GM12878 (cell line): ENCODE data around the gene DUSP22. TPM values are rescaled to one million over a fixed set of nuclear protein-coding genes. Genes with fewer than 3 reads are reported as not detected.
A peak's percentile ranks its signal among the peaks of the same experiment; 100 is the strongest.

Experiments
- ATF7 ChIP-seq: fragments of 450-650 bp; IDR thresholded peaks from 2 replicates; pipeline ENCODE4 v1.6.1; 2016; ENCODE audit warnings: low read depth, mild to moderate bottlenecking
- IKZF1 ChIP-seq: fragments of 450-650 bp; conservative IDR thresholded peaks from 2 replicates; pipeline ENCODE4 v1.6.1; 2017; ENCODE audit warnings: antibody characterized with exemption, mild to moderate bottlenecking
- KDM1A ChIP-seq: fragments of 200-600 bp; sonication (generic); IDR thresholded peaks from 2 replicates; pipeline ENCODE4 v1.6.1; 2016; ENCODE audit warnings: borderline replicate concordance
- MAX ChIP-seq: IDR thresholded peaks from 2 replicates; pipeline ENCODE4 v1.6.1; 2012; ENCODE audit warnings: low read depth, low read length, improper control_type of control experiment
- MEF2B ChIP-seq: fragments of 450-650 bp; IDR thresholded peaks from 2 replicates; pipeline ENCODE4 v1.6.1; 2018; ENCODE audit warnings: mild to moderate bottlenecking, moderate library complexity; ENCODE audit not compliant: partially characterized antibody, poor library complexity, severe bottlenecking
- MLLT1 ChIP-seq: fragments of 450-650 bp; IDR thresholded peaks from 2 replicates; pipeline ENCODE4 v1.6.1; 2016; ENCODE audit warnings: mild to moderate bottlenecking
- MYB ChIP-seq: fragments of 150-350 bp; IDR thresholded peaks from 2 replicates; pipeline ENCODE4 v1.6.1; 2014; ENCODE audit warnings: mild to moderate bottlenecking, low read depth, low read length, borderline replicate concordance
- NR2C2 ChIP-seq: IDR thresholded peaks from 2 replicates; pipeline ENCODE4 v1.6.1; 2011; ENCODE audit warnings: borderline replicate concordance, low read depth; ENCODE audit not compliant: control insufficient read depth, insufficient read length
- POLR2A ChIP-seq: IDR thresholded peaks from 2 replicates; pipeline ENCODE4 v1.6.1; 2011; ENCODE audit warnings: low read depth, mild to moderate bottlenecking, low read length
- POU2F2 ChIP-seq: IDR thresholded peaks from 3 replicates; pipeline ENCODE4 v1.6.1; 2011; ENCODE audit warnings: low read depth, mild to moderate bottlenecking, low read length, borderline replicate concordance
- SIN3A ChIP-seq: IDR thresholded peaks from 2 replicates; pipeline ENCODE4 v1.6.1; 2012; ENCODE audit warnings: low read depth, low read length, improper control_type of control experiment
- SMAD1 ChIP-seq: fragments of 450-650 bp; IDR thresholded peaks from 2 replicates; pipeline ENCODE4 v1.6.1; 2018; ENCODE audit warnings: mild to moderate bottlenecking, low read depth; ENCODE audit not compliant: partially characterized antibody
- ZNF207 ChIP-seq: fragments of 450-650 bp; IDR thresholded peaks from 2 replicates; pipeline ENCODE4 v1.6.1; 2014; ENCODE audit warnings: antibody characterized with exemption, mild to moderate bottlenecking, borderline replicate concordance
- polyA plus RNA-seq, 11 experiments: library from polyadenylated mRNA; depleted of rRNA in 4 of 11; unstranded in 6 of 11; stranded (reverse) in 5 of 11; fragments of >200 nt; fragmentation: Nextera tagmentation in 4 of 11; fragmentation: Illumina TruSeq in 1 of 11; extraction: Ambion mirVana in 4 of 11; extraction: Trizol in 1 of 11; gene quantifications; 1 replicate in 1 of 11; 2 replicates in 10 of 11; pipeline versions ENCODE4 v1.2.1 to v1.2.3, GENCODE V29; 2011 to 2016; ENCODE audit warnings: inconsistent platforms in 2 of 11, missing spikeins in 2 of 11, low read depth in 1 of 11
- total RNA-seq, 4 experiments: library from RNA; depleted of rRNA in 3 of 4; stranded (reverse); fragments of >200 nt in 3 of 4; fragmentation: Illumina TruSeq in 1 of 4; extraction: Trizol in 1 of 4; gene quantifications; 2 replicates each; pipeline versions ENCODE4 v1.2.1 to v1.2.3, GENCODE V29; 2013 to 2021

DUSP22 gene
- total and polyA plus RNA-seq, 10 of the 15 experiments (the other 5 are each of a cell fraction or from before 2014, with no cell fraction given) = 78.9 to 156 (median 107) TPM

- TF ChIP-seq MEF2B (no peak), ZNF207 (no peak), SIN3A (no peak), MAX (no peak), IKZF1 (0 out of 2 replicates have a peak, but pooled peaks have one; percentile 19), SMAD1 (no peak), MYB (no peak), MLLT1 (peak; percentile 28; the same call in 1 of the 2 replicates), POLR2A (no peak; the same call in 1 of the 2 replicates), POU2F2 (peak; percentile 54; the same call in 2 of the 3 replicates), ATF7 (no peak), NR2C2 (no peak), KDM1A (no peak)
Observed at GRCh38 chr6:397056-397455, 104.8 kb downstream of the DUSP22 start (continued).
